Measurements from ENCODE around the gene PDZD2.
"Not testable (repeated sequence)": the region's sequence is repeated elsewhere in the genome, so short reads cannot be mapped to it uniquely, and the experiment has no call there.

The PDZD2 gene

GRCh38 chr5:31638748-31639418, at the start of gene PDZD2:
PDZD2 (plus strand) TSS chr5:31639131.
- Histone ChIP-seq H3K27me3 (ENCODE audit: control insufficient read depth, insufficient read depth, low read length) (peaks cover 18% of the 10 kb centered on the region), H3K9ac (ENCODE audit: low read depth, low read length) (peak within 1 kb of the TSS; percentile 76)

DNA sequence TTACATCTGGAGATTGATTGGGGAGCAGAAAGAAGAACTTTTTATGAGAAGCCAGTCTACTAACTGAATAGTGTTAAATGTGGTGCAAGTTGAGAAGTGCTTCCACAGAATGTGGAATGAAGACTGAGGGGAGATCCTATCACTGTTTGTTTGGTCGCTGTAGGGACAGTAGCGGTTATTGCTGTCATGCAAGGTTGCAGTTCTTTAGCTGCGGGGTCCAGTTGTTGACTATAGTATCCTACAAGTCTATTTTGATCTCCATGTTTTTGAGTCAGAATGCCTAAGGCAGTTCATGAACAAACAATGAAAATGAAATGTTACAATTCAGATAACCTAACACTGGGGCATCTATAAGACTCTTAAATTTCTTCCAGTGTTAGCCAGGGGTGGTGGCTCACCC, 45.3 kb upstream of the PDZD2 start:
- H3K36me3 ChIP-seq (ENCODE audit: control insufficient read depth, insufficient read depth, low read length) = no peaks in the 10 kb centered on the region
- peaks cover 2% of the 10 kb centered on the region for H3K9me3 ChIP-seq (ENCODE audit: control insufficient read depth, insufficient read depth, low read length)
- H3K4me1 ChIP-seq (ENCODE audit: control insufficient read depth, insufficient read depth, low read length) = no peaks in the 10 kb centered on the region
- no peaks in the 10 kb centered on the region for H3K27me3 ChIP-seq (ENCODE audit: control insufficient read depth, insufficient read depth, low read length)
- no peak overlapping the region for H3K4me3 ChIP-seq (ENCODE audit: low read depth, low read length)
- no peak overlapping the region for H3K9ac ChIP-seq (ENCODE audit: low read depth, low read length)

More at GRCh38 chr5:31638748-31639418, at the start of gene PDZD2:
- Histone ChIP-seq H3K4me1 (ENCODE audit: control insufficient read depth, insufficient read depth, low read length) (peaks cover 9% of the 10 kb centered on the region), H3K9me3 (ENCODE audit: control insufficient read depth, insufficient read depth, low read length) (no peaks in the 10 kb centered on the region), H3K36me3 (ENCODE audit: control insufficient read depth, insufficient read depth, low read length) (no peaks in the 10 kb centered on the region), H3K4me3 (ENCODE audit: low read depth, low read length) (peak within 1 kb of the TSS; percentile 74)

GRCh38 chr5:31596354-31596753, 42.6 kb upstream of the PDZD2 start:
- H3K27me3 ChIP-seq (ENCODE audit: control insufficient read depth, insufficient read depth, low read length) = no peaks in the 10 kb centered on the region
- no peaks in the 10 kb centered on the region for H3K36me3 ChIP-seq (ENCODE audit: control insufficient read depth, insufficient read depth, low read length)
- no peaks in the 10 kb centered on the region for H3K4me1 ChIP-seq (ENCODE audit: control insufficient read depth, insufficient read depth, low read length)
- no peak overlapping the region for H3K4me3 ChIP-seq (ENCODE audit: low read depth, low read length)
- H3K9me3 ChIP-seq (ENCODE audit: control insufficient read depth, insufficient read depth, low read length) = no peaks in the 10 kb centered on the region
- H3K9ac ChIP-seq (ENCODE audit: low read depth, low read length) = no peak overlapping the region

DNA sequence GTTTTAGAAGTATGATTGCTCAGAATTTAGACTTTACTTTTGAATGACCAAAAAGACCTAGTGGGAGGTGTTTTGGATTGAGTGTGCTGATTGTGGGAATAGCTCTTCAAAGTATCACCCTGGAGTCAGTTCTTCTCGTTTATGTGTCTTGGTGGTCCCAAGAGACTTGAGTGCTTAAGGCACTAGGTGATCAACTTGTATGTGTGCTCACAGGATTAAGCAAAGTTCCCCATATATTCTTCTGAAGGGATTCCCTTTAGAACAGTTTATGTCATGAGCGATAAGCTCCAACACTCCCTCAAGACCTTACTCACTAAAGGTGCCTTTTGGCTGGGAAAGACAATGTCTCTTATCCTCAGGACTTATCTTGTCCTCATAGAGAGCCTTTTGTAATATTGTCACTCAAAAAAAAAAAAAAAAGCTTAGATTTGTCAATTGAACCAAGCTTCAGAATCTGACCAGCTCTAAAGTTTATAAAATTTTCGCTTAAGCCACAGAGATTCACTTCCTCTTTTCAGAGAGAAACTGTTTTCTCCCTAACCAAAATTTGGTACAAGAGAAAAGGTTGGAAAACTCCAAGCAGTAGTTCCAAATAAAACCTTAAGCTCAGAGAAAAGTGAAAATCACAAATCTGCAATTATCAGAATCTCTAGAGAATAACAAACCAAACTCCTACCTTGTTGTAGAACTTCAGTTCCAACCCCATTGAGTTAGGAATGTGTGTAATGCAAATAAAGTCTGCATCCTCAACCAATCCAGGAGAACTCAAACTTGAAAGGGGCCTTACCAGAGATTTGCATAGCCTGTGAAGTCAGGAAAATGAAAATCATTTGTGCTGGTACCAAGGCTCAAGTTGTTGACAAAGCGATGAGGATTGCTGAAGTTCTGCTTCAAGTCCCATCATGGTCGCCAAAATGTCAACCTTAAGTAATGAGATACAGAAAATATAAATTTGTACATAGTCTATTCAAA, 40.0 kb upstream of the PDZD2 start:
- H3K27me3 ChIP-seq (ENCODE audit: control insufficient read depth, insufficient read depth, low read length) = no peaks in the 10 kb centered on the region
- H3K4me3 ChIP-seq (ENCODE audit: low read depth, low read length) = no peak overlapping the region
- no peak overlapping the region for H3K9ac ChIP-seq (ENCODE audit: low read depth, low read length)
- H3K9me3 ChIP-seq (ENCODE audit: control insufficient read depth, insufficient read depth, low read length) = no peaks in the 10 kb centered on the region
- no peaks in the 10 kb centered on the region for H3K4me1 ChIP-seq (ENCODE audit: control insufficient read depth, insufficient read depth, low read length)
- no peaks in the 10 kb centered on the region for H3K36me3 ChIP-seq (ENCODE audit: control insufficient read depth, insufficient read depth, low read length)

DNA sequence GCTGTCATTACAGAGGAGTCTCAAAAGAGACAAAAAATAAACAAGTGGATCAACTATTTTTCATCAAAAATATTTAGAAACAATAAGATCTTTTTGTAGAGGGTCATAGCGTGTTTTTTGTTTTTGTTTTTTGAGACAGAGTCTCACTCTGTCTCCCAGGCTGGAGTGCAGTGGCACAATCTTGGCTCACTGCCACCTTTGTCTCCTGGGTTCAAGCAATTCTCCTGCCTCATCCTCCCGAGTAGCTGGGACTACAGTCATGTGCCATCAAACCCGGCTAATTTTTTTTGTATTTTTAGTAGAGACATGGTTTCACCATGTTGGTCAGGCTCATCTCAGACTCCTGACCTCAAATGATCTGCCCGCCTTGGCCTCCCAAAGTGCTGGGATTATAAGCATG, 36.6 kb upstream of the PDZD2 start:
- not testable (repeated sequence) for H3K9me3 ChIP-seq (ENCODE audit: control insufficient read depth, insufficient read depth, low read length); H3K4me3 ChIP-seq (ENCODE audit: low read depth, low read length); H3K4me1 ChIP-seq (ENCODE audit: control insufficient read depth, insufficient read depth, low read length); H3K9ac ChIP-seq (ENCODE audit: low read depth, low read length); H3K27me3 ChIP-seq (ENCODE audit: control insufficient read depth, insufficient read depth, low read length); H3K36me3 ChIP-seq (ENCODE audit: control insufficient read depth, insufficient read depth, low read length)

- Histone ChIP-seq H3K4me1 (ENCODE audit: control insufficient read depth, insufficient read depth, low read length) (no peaks in the 10 kb centered on the region), H3K36me3 (ENCODE audit: control insufficient read depth, insufficient read depth, low read length) (no peaks in the 10 kb centered on the region), H3K9ac (ENCODE audit: low read depth, low read length) (no peak overlapping the region), H3K4me3 (ENCODE audit: low read depth, low read length) (no peak overlapping the region), H3K27me3 (ENCODE audit: control insufficient read depth, insufficient read depth, low read length) (no peaks in the 10 kb centered on the region), H3K9me3 (ENCODE audit: control insufficient read depth, insufficient read depth, low read length) (no peaks in the 10 kb centered on the region)
These were observed 34.7 kb upstream of the PDZD2 start for GRCh38 chr5:31604240-31604639.

- H3K9me3 ChIP-seq (ENCODE audit: control insufficient read depth, insufficient read depth, low read length) = no peaks in the 10 kb centered on the region
- H3K27me3 ChIP-seq (ENCODE audit: control insufficient read depth, insufficient read depth, low read length) = no peaks in the 10 kb centered on the region
- H3K4me3 ChIP-seq (ENCODE audit: low read depth, low read length) = no peak overlapping the region
- no peaks in the 10 kb centered on the region for H3K4me1 ChIP-seq (ENCODE audit: control insufficient read depth, insufficient read depth, low read length)
- no peaks in the 10 kb centered on the region for H3K36me3 ChIP-seq (ENCODE audit: control insufficient read depth, insufficient read depth, low read length)
- H3K9ac ChIP-seq (ENCODE audit: low read depth, low read length) = no peak overlapping the region
These were observed 34.3 kb upstream of the PDZD2 start for GRCh38 chr5:31604644-31605043.

DNA sequence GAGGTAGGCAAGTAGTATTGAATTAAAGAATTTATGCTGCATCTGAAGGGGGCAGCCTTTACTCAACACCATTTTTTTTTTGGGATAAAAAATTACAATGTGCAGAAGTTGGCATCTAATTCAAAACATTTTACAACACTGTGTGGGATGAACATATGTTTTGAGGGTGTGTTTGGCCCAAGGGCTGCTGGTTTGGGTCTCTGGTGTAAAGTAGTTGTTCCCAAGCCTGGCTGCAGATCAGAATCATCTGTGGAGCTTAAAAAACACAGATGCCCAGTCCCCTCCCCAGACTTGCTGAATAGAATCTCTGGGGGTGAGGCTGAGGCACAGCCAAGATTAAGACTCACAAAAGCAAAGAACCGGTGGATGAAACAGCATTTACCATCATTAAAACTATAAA, 33.0 kb upstream of the PDZD2 start:
- H3K9me3 ChIP-seq (ENCODE audit: control insufficient read depth, insufficient read depth, low read length) = no peaks in the 10 kb centered on the region
- H3K4me1 ChIP-seq (ENCODE audit: control insufficient read depth, insufficient read depth, low read length) = no peaks in the 10 kb centered on the region
- H3K9ac ChIP-seq (ENCODE audit: low read depth, low read length) = no peak overlapping the region
- no peak overlapping the region for H3K4me3 ChIP-seq (ENCODE audit: low read depth, low read length)
- H3K36me3 ChIP-seq (ENCODE audit: control insufficient read depth, insufficient read depth, low read length) = no peaks in the 10 kb centered on the region
- H3K27me3 ChIP-seq (ENCODE audit: control insufficient read depth, insufficient read depth, low read length) = no peaks in the 10 kb centered on the region

- Histone ChIP-seq H3K9ac (ENCODE audit: low read depth, low read length) (no peak overlapping the region), H3K36me3 (ENCODE audit: control insufficient read depth, insufficient read depth, low read length) (no peaks in the 10 kb centered on the region), H3K4me1 (ENCODE audit: control insufficient read depth, insufficient read depth, low read length) (no peaks in the 10 kb centered on the region), H3K4me3 (ENCODE audit: low read depth, low read length) (no peak overlapping the region), H3K9me3 (ENCODE audit: control insufficient read depth, insufficient read depth, low read length) (no peaks in the 10 kb centered on the region), H3K27me3 (ENCODE audit: control insufficient read depth, insufficient read depth, low read length) (no peaks in the 10 kb centered on the region)
These were observed 31.4 kb upstream of the PDZD2 start for GRCh38 chr5:31607546-31607945.

DNA sequence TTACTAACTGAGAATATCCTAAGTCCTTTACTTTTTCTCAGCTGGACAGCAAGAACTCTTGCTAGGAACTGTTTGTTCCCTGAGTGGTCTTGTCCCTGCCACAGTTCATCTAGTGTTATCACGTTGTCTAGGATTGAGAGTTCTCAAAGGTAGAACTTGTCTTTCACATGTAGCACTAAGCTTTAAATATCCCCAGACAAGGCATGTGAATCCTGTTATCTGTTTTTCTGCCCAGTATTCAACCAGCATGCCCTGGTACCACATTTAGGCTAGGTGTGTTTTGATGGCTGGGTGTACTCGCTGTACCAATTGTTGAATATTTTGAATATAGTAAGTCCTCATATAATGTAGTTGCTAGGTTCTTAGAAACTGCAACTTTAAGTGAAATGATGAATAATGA, 27.9 kb upstream of the PDZD2 start:
- Histone ChIP-seq H3K9me3 (ENCODE audit: control insufficient read depth, insufficient read depth, low read length) (no peaks in the 10 kb centered on the region), H3K27me3 (ENCODE audit: control insufficient read depth, insufficient read depth, low read length) (no peaks in the 10 kb centered on the region), H3K4me1 (ENCODE audit: control insufficient read depth, insufficient read depth, low read length) (peaks cover 9% of the 10 kb centered on the region), H3K4me3 (ENCODE audit: low read depth, low read length) (no peak overlapping the region), H3K9ac (ENCODE audit: low read depth, low read length) (no peak overlapping the region), H3K36me3 (ENCODE audit: control insufficient read depth, insufficient read depth, low read length) (no peaks in the 10 kb centered on the region)

DNA sequence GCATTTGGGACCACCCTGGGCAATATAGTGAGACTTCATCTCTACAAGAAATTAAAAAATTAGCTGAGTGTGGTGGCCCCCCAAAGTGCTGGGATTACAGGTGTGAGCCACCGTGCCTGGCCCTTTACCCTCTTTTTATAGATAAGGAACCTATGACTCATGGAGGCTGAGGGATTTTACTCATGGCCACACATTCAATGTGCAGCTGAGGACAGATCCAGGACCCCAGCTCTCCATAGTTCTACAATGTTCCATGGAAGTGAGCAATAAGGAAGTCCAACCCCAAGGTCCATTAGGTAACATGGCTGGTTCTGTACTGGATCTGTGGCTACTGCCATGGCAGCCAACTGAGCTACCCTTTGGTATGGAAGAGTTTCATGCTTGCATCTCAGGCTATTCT, 25.3 kb upstream of the PDZD2 start:
- no peak overlapping the region for H3K4me3 ChIP-seq (ENCODE audit: low read depth, low read length)
- H3K36me3 ChIP-seq (ENCODE audit: control insufficient read depth, insufficient read depth, low read length) = no peaks in the 10 kb centered on the region
- H3K9me3 ChIP-seq (ENCODE audit: control insufficient read depth, insufficient read depth, low read length) = no peaks in the 10 kb centered on the region
- peaks cover 17% of the 10 kb centered on the region for H3K4me1 ChIP-seq (ENCODE audit: control insufficient read depth, insufficient read depth, low read length)
- no peak overlapping the region for H3K9ac ChIP-seq (ENCODE audit: low read depth, low read length)
- H3K27me3 ChIP-seq (ENCODE audit: control insufficient read depth, insufficient read depth, low read length) = no peaks in the 10 kb centered on the region
